GM12878 (cell line): Measurements from ENCODE around the gene C19orf47. TPM values are rescaled to one million over a fixed set of nuclear protein-coding genes. Genes with fewer than 3 reads are reported as not detected.

Experiments
- ATAC-seq: fragments of 200-7000 bp; cut with Tn5 transposase; 3 replicates; pipeline ENCODE4 v1.9.1; 2020; ENCODE audit warnings: mild to moderate bottlenecking, moderate library complexity
- BruUV-seq: library from RNA; stranded (reverse); fragments of 400-500 nt; replicated peaks from 2 replicates; lab custom pipeline; 2021; lab: Mats Ljungman, UMichigan
- CTCF ChIA-PET: fragments of 300-600 bp; sonication (Branson Sonifier 250); formaldehyde crosslinking; extraction: SDS; loops from one replicate; lab custom pipeline; 2021; ENCODE audit warnings: inconsistent platforms; lab: Yijun Ruan, JAX
- POLR2A ChIA-PET: fragments of 350-600 bp; formaldehyde crosslinking; extraction: SDS; loops from one replicate; lab custom pipeline; 2021; ENCODE audit warnings: inconsistent platforms; lab: Charles Lee
- RAD21 ChIA-PET: fragments of 300-600 bp; sonication (Branson Sonifier 250); formaldehyde crosslinking; loops from one replicate; lab custom pipeline; 2023; ENCODE audit warnings: antibody characterized with exemption; ENCODE audit not compliant: unreplicated experiment; lab: Charles Lee
- SMC1A ChIA-PET: fragments of 300-600 bp; sonication (Branson Sonifier 250); formaldehyde crosslinking; loops from one replicate; lab custom pipeline; 2023; ENCODE audit not compliant: unreplicated experiment, uncharacterized antibody; lab: Charles Lee
- DNase-seq: peaks from one replicate; pipeline ENCODE4 v3.0.0-alpha.2; 2011; ENCODE audit warnings: low read depth, low spot score
- FAIRE-seq: peaks from 3 replicates; lab custom pipeline; 2011; peaks lifted over from hg19 to GRCh38; lab: Jason Lieb, UNC
- H2AFZ ChIP-seq: 2 replicates; pipeline ENCODE4 v1.6.0; 2011; ENCODE audit warnings: low read depth, low read length, control low read depth; ENCODE audit not compliant: control insufficient read depth
- H3K27ac ChIP-seq: 2 replicates; pipeline ENCODE4 v1.5.1; 2011; ENCODE audit warnings: control low read depth; ENCODE audit not compliant: control insufficient read depth, insufficient read depth
- H3K27me3 ChIP-seq, 2 experiments: replicated peaks in 1 of 2; 2 replicates each; pipeline versions ENCODE4 v1.6.0 to v1.6.1; 2011; ENCODE audit warnings: low read length in 1 of 2; ENCODE audit not compliant: control insufficient read depth in 2 of 2, insufficient read depth in 2 of 2
- H3K36me3 ChIP-seq, 2 experiments: 2 replicates each; pipeline ENCODE4 v1.5.1; 2011; ENCODE audit warnings: low read length in 1 of 2; ENCODE audit not compliant: control insufficient read depth in 2 of 2, insufficient read depth in 2 of 2
- H3K4me1 ChIP-seq: 2 replicates; pipeline ENCODE4 v1.6.1; 2011; ENCODE audit warnings: mild to moderate bottlenecking, low read length, moderate library complexity, mixed read lengths; ENCODE audit not compliant: control insufficient read depth, insufficient read depth
- H3K4me2 ChIP-seq: 2 replicates; pipeline ENCODE4 v1.6.0; 2011; ENCODE audit warnings: control low read depth; ENCODE audit not compliant: control insufficient read depth, insufficient read depth
- H3K4me3 ChIP-seq: fragments of 200-600 bp; sonication (generic); 2 replicates; pipeline ENCODE4 v1.5.1; 2016
- H3K79me2 ChIP-seq: 2 replicates; pipeline ENCODE4 v1.6.0; 2011; ENCODE audit warnings: low read length; ENCODE audit not compliant: control insufficient read depth, insufficient read depth
- H3K9ac ChIP-seq: 2 replicates; pipeline ENCODE4 v1.8.0; 2011; ENCODE audit warnings: low read length, control low read depth, mixed read lengths; ENCODE audit not compliant: control insufficient read depth, insufficient read depth
- H3K9me3 ChIP-seq: replicated peaks from 3 replicates; pipeline ENCODE4 v1.5.1; 2011; ENCODE audit warnings: mild to moderate bottlenecking, low read length; ENCODE audit not compliant: control insufficient read depth, insufficient read depth
- H4K20me1 ChIP-seq: 2 replicates; pipeline ENCODE4 v1.6.0; 2011; ENCODE audit not compliant: control insufficient read depth, insufficient read depth
- CBX3 ChIP-seq: fragments of 200-600 bp; sonication (generic); IDR thresholded peaks from 2 replicates; pipeline ENCODE4 v1.6.1; 2016; ENCODE audit warnings: low read depth, borderline replicate concordance
- NR2C1 ChIP-seq: fragments of 450-650 bp; IDR thresholded peaks from 2 replicates; pipeline ENCODE4 v1.6.1; 2017; ENCODE audit warnings: antibody characterized with exemption, mild to moderate bottlenecking, moderate library complexity
- SPI1 ChIP-seq: IDR thresholded peaks from 2 replicates; pipeline ENCODE4 v1.6.1; 2011; ENCODE audit warnings: low read depth, mild to moderate bottlenecking, low read length, moderate library complexity, borderline replicate concordance; ENCODE audit not compliant: insufficient read depth
- TCF7 ChIP-seq: IDR thresholded peaks from 2 replicates; pipeline ENCODE4 v1.6.1; 2014; ENCODE audit warnings: antibody characterized with exemption, borderline replicate concordance
- whole genome bisulfite sequencing: methylation state at CpG from one replicate; pipeline ENCODE4 v1.1.6; 2016; ENCODE audit warnings: low lambda C conversion rate; ENCODE audit not compliant: insufficient replicate concordance, insufficient coverage; ENCODE audit errors: missing lambda C conversion rate; 5-methylcytosine and 5-hydroxymethylcytosine counted together
- in situ Hi-C: fragments of 300-500 bp; cut with MboI; formaldehyde crosslinking; loops from 9 replicates; pipeline ENCODE4 v1.14.3; 2018; ENCODE audit warnings: mixed read lengths
- intact Hi-C: fragments of 100-400 bp; cut with micrococcal nuclease; formaldehyde crosslinking; loops from one replicate; pipeline ENCODE4 v1.14.2; 2022; ENCODE audit not compliant: unreplicated experiment
- polyA plus RNA-seq, 11 experiments: library from polyadenylated mRNA; depleted of rRNA in 4 of 11; unstranded in 6 of 11; stranded (reverse) in 5 of 11; fragments of >200 nt; fragmentation: Nextera tagmentation in 4 of 11; fragmentation: Illumina TruSeq in 1 of 11; extraction: Ambion mirVana in 4 of 11; extraction: Trizol in 1 of 11; gene quantifications; 1 replicate in 1 of 11; 2 replicates in 10 of 11; pipeline versions ENCODE4 v1.2.1 to v1.2.3, GENCODE V29; 2011 to 2016; ENCODE audit warnings: inconsistent platforms in 2 of 11, missing spikeins in 2 of 11, low read depth in 1 of 11
- total RNA-seq, 4 experiments: library from RNA; depleted of rRNA in 3 of 4; stranded (reverse); fragments of >200 nt in 3 of 4; fragmentation: Illumina TruSeq in 1 of 4; extraction: Trizol in 1 of 4; gene quantifications; 2 replicates each; pipeline versions ENCODE4 v1.2.1 to v1.2.3, GENCODE V29; 2013 to 2021
- TF ChIP-seq, protein P1 (sequence below): fragments of 450-650 bp; IDR thresholded peaks from 2 replicates; pipeline ENCODE4 v1.6.1; 2017; ENCODE audit warnings: mild to moderate bottlenecking, moderate library complexity

The C19orf47 gene
- total and polyA plus RNA-seq, 10 of the 15 experiments (the other 5 are each of a cell fraction or from before 2014, with no cell fraction given) = 0.11 to 29.1 (median 20.2) TPM

DNA sequence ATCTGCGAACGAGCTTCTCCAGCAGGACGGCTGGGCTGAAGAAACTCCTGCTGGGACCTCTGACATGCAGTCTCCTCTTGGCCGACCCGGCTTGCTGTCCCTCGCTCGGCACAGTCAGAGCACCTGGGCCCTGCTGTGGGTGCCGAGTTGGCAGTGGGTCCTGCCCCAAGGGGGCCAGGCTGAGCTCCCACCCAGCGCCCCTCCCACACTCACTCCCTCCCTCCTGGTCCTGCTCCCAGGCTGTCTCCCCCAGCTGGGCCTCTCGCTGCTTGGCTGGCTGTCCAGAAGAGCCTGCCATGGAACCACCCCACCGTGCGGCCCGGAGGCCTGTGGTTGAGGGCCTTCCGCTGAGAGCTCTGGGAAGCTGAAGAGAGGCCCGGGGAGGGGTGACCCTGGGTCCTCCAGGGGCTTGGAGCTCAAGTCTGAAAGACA is 69.1 kb downstream of the C19orf47 start:
- ATAC-seq = no peak
- no peaks in the 10 kb centered on the region for H3K9me3 ChIP-seq
- RAD21 ChIA-PET = interaction anchor here (0.8 kb wide), 1 partner anchor 88 kb away, joined by 3 read pairs; no protein-coding TSS in a partner anchor
- DNase-seq = no peak
- WGBS = over 99% methylated on average over 14 of the region's 15 CpGs
- no peak overlapping the region for H3K27ac ChIP-seq
- no peaks in the 10 kb centered on the region for H3K27me3 ChIP-seq
- FAIRE-seq = no peak
- no TSS peak for BruUV-seq
- H3K4me1 ChIP-seq = peaks cover 31% of the 10 kb centered on the region
- CTCF ChIA-PET = interaction anchor here (0.8 kb wide), 1 partner anchor 8 kb away, joined by 3 read pairs; no protein-coding TSS in a partner anchor
- no peak overlapping the region; the same call in 1 of the 2 replicates for H3K4me2 ChIP-seq
- peaks cover 4% of the 10 kb centered on the region for H4K20me1 ChIP-seq
- no peak for TF ChIP-seq NR2C1
- no peak for TF ChIP-seq SPI1
- no peak for TF ChIP-seq CBX3
- TF ChIP-seq, protein P1, sequence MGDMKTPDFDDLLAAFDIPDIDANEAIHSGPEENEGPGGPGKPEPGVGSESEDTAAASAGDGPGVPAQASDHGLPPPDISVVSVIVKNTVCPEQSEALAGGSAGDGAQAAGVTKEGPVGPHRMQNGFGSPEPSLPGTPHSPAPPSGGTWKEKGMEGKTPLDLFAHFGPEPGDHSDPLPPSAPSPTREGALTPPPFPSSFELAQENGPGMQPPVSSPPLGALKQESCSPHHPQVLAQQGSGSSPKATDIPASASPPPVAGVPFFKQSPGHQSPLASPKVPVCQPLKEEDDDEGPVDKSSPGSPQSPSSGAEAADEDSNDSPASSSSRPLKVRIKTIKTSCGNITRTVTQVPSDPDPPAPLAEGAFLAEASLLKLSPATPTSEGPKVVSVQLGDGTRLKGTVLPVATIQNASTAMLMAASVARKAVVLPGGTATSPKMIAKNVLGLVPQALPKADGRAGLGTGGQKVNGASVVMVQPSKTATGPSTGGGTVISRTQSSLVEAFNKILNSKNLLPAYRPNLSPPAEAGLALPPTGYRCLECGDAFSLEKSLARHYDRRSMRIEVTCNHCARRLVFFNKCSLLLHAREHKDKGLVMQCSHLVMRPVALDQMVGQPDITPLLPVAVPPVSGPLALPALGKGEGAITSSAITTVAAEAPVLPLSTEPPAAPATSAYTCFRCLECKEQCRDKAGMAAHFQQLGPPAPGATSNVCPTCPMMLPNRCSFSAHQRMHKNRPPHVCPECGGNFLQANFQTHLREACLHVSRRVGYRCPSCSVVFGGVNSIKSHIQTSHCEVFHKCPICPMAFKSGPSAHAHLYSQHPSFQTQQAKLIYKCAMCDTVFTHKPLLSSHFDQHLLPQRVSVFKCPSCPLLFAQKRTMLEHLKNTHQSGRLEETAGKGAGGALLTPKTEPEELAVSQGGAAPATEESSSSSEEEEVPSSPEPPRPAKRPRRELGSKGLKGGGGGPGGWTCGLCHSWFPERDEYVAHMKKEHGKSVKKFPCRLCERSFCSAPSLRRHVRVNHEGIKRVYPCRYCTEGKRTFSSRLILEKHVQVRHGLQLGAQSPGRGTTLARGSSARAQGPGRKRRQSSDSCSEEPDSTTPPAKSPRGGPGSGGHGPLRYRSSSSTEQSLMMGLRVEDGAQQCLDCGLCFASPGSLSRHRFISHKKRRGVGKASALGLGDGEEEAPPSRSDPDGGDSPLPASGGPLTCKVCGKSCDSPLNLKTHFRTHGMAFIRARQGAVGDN = no peak
- no peak for TF ChIP-seq TCF7
- POLR2A ChIA-PET = interaction anchor here (0.7 to 1.2 kb wide), 3 partner anchors 80 to 1607 kb away, joined by 3 to 6 read pairs (median 4); no protein-coding TSS in a partner anchor
- intact Hi-C loops (no loop called here), in situ Hi-C loops (no loop called here)
- no peak overlapping the region for H3K9ac ChIP-seq
- no peak overlapping the region; the same call in 1 of the 2 replicates for H3K4me3 ChIP-seq
- SMC1A ChIA-PET = no interaction called here
- peaks cover 0 to 7% of the 10 kb centered on the region in 2 experiments; a peak in 3 of 4 replicates for H3K36me3 ChIP-seq
- peaks cover 86% of the 10 kb centered on the region for H3K79me2 ChIP-seq
- no peak overlapping the region for H2AFZ ChIP-seq
